ENCODE measurements around the gene LRFN4.

DNA sequence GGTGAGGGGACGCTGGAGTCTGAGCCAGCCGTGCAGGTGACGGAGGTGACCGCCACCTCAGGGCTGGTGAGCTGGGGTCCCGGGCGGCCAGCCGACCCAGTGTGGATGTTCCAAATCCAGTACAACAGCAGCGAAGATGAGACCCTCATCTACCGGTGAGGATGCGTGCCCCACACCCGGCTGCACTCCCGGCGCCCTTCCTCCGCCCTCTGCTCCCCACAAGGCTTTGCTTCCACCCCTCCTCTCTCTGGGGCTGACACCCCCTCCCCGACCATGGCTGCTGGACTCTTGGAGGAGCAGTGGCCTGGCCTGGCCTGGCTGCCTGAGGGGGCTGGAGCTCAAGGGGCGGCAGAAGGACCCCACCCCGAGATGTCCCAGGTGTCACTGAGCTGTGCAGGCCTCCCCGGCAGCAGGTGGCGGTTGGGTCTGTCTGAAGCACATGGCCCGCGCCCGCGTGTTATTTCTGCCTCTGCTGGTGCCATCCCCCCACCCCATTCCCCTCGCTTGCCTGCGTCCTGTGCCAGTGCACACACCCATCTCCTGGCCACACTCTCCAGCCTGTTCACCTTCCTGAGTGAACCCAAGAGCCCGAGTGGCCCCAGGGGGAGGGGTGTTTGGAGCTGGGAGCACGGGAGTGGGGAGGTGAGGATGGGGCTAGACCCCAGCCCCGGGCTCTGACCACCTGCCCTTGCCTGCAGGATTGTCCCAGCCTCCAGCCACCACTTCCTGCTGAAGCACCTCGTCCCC is 2.2 kb downstream of the LRFN4 start:
- TF ChIP-seq, protein P1, sequence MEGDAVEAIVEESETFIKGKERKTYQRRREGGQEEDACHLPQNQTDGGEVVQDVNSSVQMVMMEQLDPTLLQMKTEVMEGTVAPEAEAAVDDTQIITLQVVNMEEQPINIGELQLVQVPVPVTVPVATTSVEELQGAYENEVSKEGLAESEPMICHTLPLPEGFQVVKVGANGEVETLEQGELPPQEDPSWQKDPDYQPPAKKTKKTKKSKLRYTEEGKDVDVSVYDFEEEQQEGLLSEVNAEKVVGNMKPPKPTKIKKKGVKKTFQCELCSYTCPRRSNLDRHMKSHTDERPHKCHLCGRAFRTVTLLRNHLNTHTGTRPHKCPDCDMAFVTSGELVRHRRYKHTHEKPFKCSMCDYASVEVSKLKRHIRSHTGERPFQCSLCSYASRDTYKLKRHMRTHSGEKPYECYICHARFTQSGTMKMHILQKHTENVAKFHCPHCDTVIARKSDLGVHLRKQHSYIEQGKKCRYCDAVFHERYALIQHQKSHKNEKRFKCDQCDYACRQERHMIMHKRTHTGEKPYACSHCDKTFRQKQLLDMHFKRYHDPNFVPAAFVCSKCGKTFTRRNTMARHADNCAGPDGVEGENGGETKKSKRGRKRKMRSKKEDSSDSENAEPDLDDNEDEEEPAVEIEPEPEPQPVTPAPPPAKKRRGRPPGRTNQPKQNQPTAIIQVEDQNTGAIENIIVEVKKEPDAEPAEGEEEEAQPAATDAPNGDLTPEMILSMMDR (IDR thresholded peaks at IDR 0.05) = no peak
- no peak for TF ChIP-seq POLR2A (IDR thresholded peaks at IDR 0.05)

All from lower leg skin (tissue), 3 donors.